Measurements from ENCODE around the gene CREB3L2. TPM values are rescaled to one million over a fixed set of nuclear protein-coding genes. Genes with fewer than 3 reads are reported as not detected.
A peak's percentile ranks its signal among the peaks of the same experiment; 100 is the strongest.

Gene CREB3L2
- total RNA-seq, 1 donor from 2014 or later: 61.8 TPM

- no peak for DNase-seq (ENCODE audit: low spot score)
- Mint-ChIP-seq H3K4me3 (no peak overlapping the region), H3K27me3 (ENCODE audit: insufficient read depth) (peaks cover 14% of the 10 kb centered on the region), H3K9me3 (no peaks in the 10 kb centered on the region), H3K36me3 (ENCODE audit: low read depth) (no peaks in the 10 kb centered on the region), H3K27ac (no peak overlapping the region), H3K4me1 (ENCODE audit: low read depth) (peaks cover 6% of the 10 kb centered on the region)
- intact Hi-C loops (cut with micrococcal nuclease): loop anchor here (1.0 to 10.0 kb wide), 6 partner anchors 105 to 1107 kb away; no protein-coding TSS in a partner anchor
Measured at GRCh38 chr7:138008019-138008587, 6.2 kb upstream of the CREB3L2 start.

- peaks cover 14% of the 10 kb centered on the region for H3K4me1 Mint-ChIP-seq (ENCODE audit: low read depth)
- H3K4me3 Mint-ChIP-seq: no peak overlapping the region
- no peaks in the 10 kb centered on the region for H3K9me3 Mint-ChIP-seq
- H3K27me3 Mint-ChIP-seq (ENCODE audit: insufficient read depth): peaks cover 5% of the 10 kb centered on the region
- no peaks in the 10 kb centered on the region for H3K36me3 Mint-ChIP-seq (ENCODE audit: low read depth)
- H3K27ac Mint-ChIP-seq: no peak overlapping the region
- no peak for DNase-seq (ENCODE audit: low spot score)
- intact Hi-C loops (cut with micrococcal nuclease): loop anchor here (10.0 kb wide), 1 partner anchor 1109 kb away; no protein-coding TSS in a partner anchor
Measured at GRCh38 chr7:138006106-138006505, 4.2 kb upstream of the CREB3L2 start.

GRCh38 chr7:138004936-138005335 is 3.0 kb upstream of the CREB3L2 start:
- H3K27ac Mint-ChIP-seq: no peak overlapping the region
- no peak overlapping the region for H3K4me3 Mint-ChIP-seq
- DNase-seq (ENCODE audit: low spot score): no peak
- H3K27me3 Mint-ChIP-seq (ENCODE audit: insufficient read depth): no peaks in the 10 kb centered on the region
- peaks cover 2% of the 10 kb centered on the region for H3K36me3 Mint-ChIP-seq (ENCODE audit: low read depth)
- intact Hi-C loops (cut with micrococcal nuclease): loop anchor here (5.0 to 10.0 kb wide), 4 partner anchors 83 to 1110 kb away; no protein-coding TSS in a partner anchor
- H3K4me1 Mint-ChIP-seq (ENCODE audit: low read depth): peaks cover 23% of the 10 kb centered on the region
- no peaks in the 10 kb centered on the region for H3K9me3 Mint-ChIP-seq

GRCh38 chr7:138004046-138004445 is 2.2 kb upstream of the CREB3L2 start:
- no peaks in the 10 kb centered on the region for H3K9me3 Mint-ChIP-seq
- no peak overlapping the region for H3K27ac Mint-ChIP-seq
- peaks cover 32% of the 10 kb centered on the region for H3K4me1 Mint-ChIP-seq (ENCODE audit: low read depth)
- H3K27me3 Mint-ChIP-seq (ENCODE audit: insufficient read depth): no peaks in the 10 kb centered on the region
- no peak for DNase-seq (ENCODE audit: low spot score)
- peaks cover 8% of the 10 kb centered on the region for H3K36me3 Mint-ChIP-seq (ENCODE audit: low read depth)
- H3K4me3 Mint-ChIP-seq: no peak overlapping the region
- intact Hi-C loops (cut with micrococcal nuclease): loop anchor here (5.0 to 10.0 kb wide), 4 partner anchors 82 to 1111 kb away; no protein-coding TSS in a partner anchor

- H3K27me3 Mint-ChIP-seq (ENCODE audit: insufficient read depth): no peaks in the 10 kb centered on the region
Measured at GRCh38 chr7:138002828-138003189, 923 bp upstream of the CREB3L2 start.

GRCh38 chr7:138002096-138002827 is 376 bp upstream of the CREB3L2 start:
- Mint-ChIP-seq H3K36me3 (ENCODE audit: low read depth) (peaks cover 15% of the 10 kb centered on the region), H3K9me3 (no peaks in the 10 kb centered on the region), H3K4me1 (ENCODE audit: low read depth) (peaks cover 38% of the 10 kb centered on the region), H3K27ac (peak overlapping the region; percentile 92), H3K4me3 (peak overlapping the region; percentile 94), H3K27me3 (ENCODE audit: insufficient read depth) (no peaks in the 10 kb centered on the region)
- DNase-seq (ENCODE audit: low spot score): peak; percentile 98
- intact Hi-C loops (cut with micrococcal nuclease): loop anchor here (1.0 to 10.0 kb wide), 8 partner anchors 9 to 1338 kb away; no protein-coding TSS in a partner anchor

More at GRCh38 chr7:138002828-138003189, 923 bp upstream of the CREB3L2 start:
- Mint-ChIP-seq H3K4me3 (peak overlapping the region; percentile 94), H3K4me1 (ENCODE audit: low read depth) (peaks cover 37% of the 10 kb centered on the region), H3K27ac (no peak overlapping the region), H3K9me3 (no peaks in the 10 kb centered on the region), H3K36me3 (ENCODE audit: low read depth) (peaks cover 15% of the 10 kb centered on the region)
- intact Hi-C loops (cut with micrococcal nuclease): loop anchor here (1.0 to 10.0 kb wide), 8 partner anchors 10 to 1337 kb away; no protein-coding TSS in a partner anchor
- no peak for DNase-seq (ENCODE audit: low spot score)

- H3K27ac Mint-ChIP-seq: peak overlapping the region; percentile 92
- peak overlapping the region; percentile 94 for H3K4me3 Mint-ChIP-seq
- intact Hi-C loops (cut with micrococcal nuclease): loop anchor here (5.0 to 10.0 kb wide), 4 partner anchors 78 to 1115 kb away; no protein-coding TSS in a partner anchor
- no peaks in the 10 kb centered on the region for H3K27me3 Mint-ChIP-seq (ENCODE audit: insufficient read depth)
- DNase-seq (ENCODE audit: low spot score): no peak
- H3K9me3 Mint-ChIP-seq: no peaks in the 10 kb centered on the region
- peaks cover 24% of the 10 kb centered on the region for H3K36me3 Mint-ChIP-seq (ENCODE audit: low read depth)
- H3K4me1 Mint-ChIP-seq (ENCODE audit: low read depth): peaks cover 52% of the 10 kb centered on the region
Measured at GRCh38 chr7:138000081-138000701, 1.7 kb downstream of the CREB3L2 start.

GRCh38 chr7:137999496-138000080 is 2.3 kb downstream of the CREB3L2 start:
- peaks cover 46% of the 10 kb centered on the region for H3K4me1 Mint-ChIP-seq (ENCODE audit: low read depth)
- peaks cover 26% of the 10 kb centered on the region for H3K36me3 Mint-ChIP-seq (ENCODE audit: low read depth)
- no peaks in the 10 kb centered on the region for H3K27me3 Mint-ChIP-seq (ENCODE audit: insufficient read depth)
- intact Hi-C loops (cut with micrococcal nuclease): loop anchor here (5.0 to 10.0 kb wide), 4 partner anchors 77 to 1115 kb away; no protein-coding TSS in a partner anchor
- no peaks in the 10 kb centered on the region for H3K9me3 Mint-ChIP-seq
- H3K4me3 Mint-ChIP-seq: peak overlapping the region; percentile 94
- no peak for DNase-seq (ENCODE audit: low spot score)
- no peak overlapping the region for H3K27ac Mint-ChIP-seq

- H3K36me3 Mint-ChIP-seq (ENCODE audit: low read depth): peaks cover 26% of the 10 kb centered on the region
- H3K4me3 Mint-ChIP-seq: no peak overlapping the region
- DNase-seq (ENCODE audit: low spot score): no peak
- H3K9me3 Mint-ChIP-seq: no peaks in the 10 kb centered on the region
- H3K4me1 Mint-ChIP-seq (ENCODE audit: low read depth): peaks cover 57% of the 10 kb centered on the region
- no peak overlapping the region for H3K27ac Mint-ChIP-seq
- intact Hi-C loops (cut with micrococcal nuclease): no loop called here
- H3K27me3 Mint-ChIP-seq (ENCODE audit: insufficient read depth): no peaks in the 10 kb centered on the region
Measured at GRCh38 chr7:137998250-137998649, 3.6 kb downstream of the CREB3L2 start.

- Mint-ChIP-seq H3K9me3 (no peaks in the 10 kb centered on the region), H3K4me3 (peak overlapping the region; percentile 56), H3K4me1 (ENCODE audit: low read depth) (peaks cover 63% of the 10 kb centered on the region), H3K27me3 (ENCODE audit: insufficient read depth) (no peaks in the 10 kb centered on the region), H3K36me3 (ENCODE audit: low read depth) (peaks cover 37% of the 10 kb centered on the region), H3K27ac (no peak overlapping the region)
- intact Hi-C loops (cut with micrococcal nuclease): no loop called here
- no peak for DNase-seq (ENCODE audit: low spot score)
Measured at GRCh38 chr7:137996871-137997270, 5.0 kb downstream of the CREB3L2 start.

GRCh38 chr7:137996386-137996851 is 5.5 kb downstream of the CREB3L2 start:
- H3K4me1 Mint-ChIP-seq (ENCODE audit: low read depth): peaks cover 64% of the 10 kb centered on the region
- no peak for DNase-seq (ENCODE audit: low spot score)

GRCh38 chr7:137994216-137994615 is 7.7 kb downstream of the CREB3L2 start:
- Mint-ChIP-seq H3K27me3 (ENCODE audit: insufficient read depth) (no peaks in the 10 kb centered on the region), H3K27ac (peak overlapping the region; percentile 22), H3K4me3 (no peak overlapping the region), H3K4me1 (ENCODE audit: low read depth) (peaks cover 47% of the 10 kb centered on the region), H3K36me3 (ENCODE audit: low read depth) (peaks cover 31% of the 10 kb centered on the region), H3K9me3 (no peaks in the 10 kb centered on the region)
- intact Hi-C loops (cut with micrococcal nuclease): no loop called here
- no peak for DNase-seq (ENCODE audit: low spot score)

More at GRCh38 chr7:137996386-137996851, 5.5 kb downstream of the CREB3L2 start:
- intact Hi-C loops (cut with micrococcal nuclease): no loop called here
- Mint-ChIP-seq H3K9me3 (no peaks in the 10 kb centered on the region), H3K4me3 (peak overlapping the region; percentile 15), H3K27ac (no peak overlapping the region), H3K36me3 (ENCODE audit: low read depth) (peaks cover 37% of the 10 kb centered on the region), H3K27me3 (ENCODE audit: insufficient read depth) (no peaks in the 10 kb centered on the region)
